Kidney (tissue), 14 donors: ENCODE results near the gene CLASP2. TPM values are rescaled to one million over a fixed set of nuclear protein-coding genes. Genes with fewer than 3 reads are reported as not detected.
"Not testable (repeated sequence)": the region's sequence is repeated elsewhere in the genome, so short reads cannot be mapped to it uniquely, and the experiment has no call there.

Experiments used
- DNase-seq, 5 donors: peaks; one replicate each; pipeline ENCODE4 v3.0.0-alpha.2; 2013 to 2020
- FAIRE-seq: peaks from 2 replicates; lab custom pipeline; 2012; peaks lifted over from hg19 to GRCh38; lab: Jason Lieb, UNC
- H3K27ac ChIP-seq, 2 donors: one replicate each; pipeline ENCODE4 v1.7.0; 2013; ENCODE audit warnings: low read depth in 2 of 2, low read length in 2 of 2, inconsistent platforms in 1 of 2
- H3K27me3 ChIP-seq: one replicate; pipeline ENCODE4 v1.7.1; 2013; ENCODE audit warnings: low read length, inconsistent platforms; ENCODE audit not compliant: control insufficient read depth, insufficient read depth
- H3K36me3 ChIP-seq, 3 donors: one replicate each; pipeline versions ENCODE4 v1.7.0 to v1.7.1; 2013; ENCODE audit warnings: low read length in 3 of 3, control low read depth in 1 of 3, inconsistent platforms in 1 of 3; ENCODE audit not compliant: insufficient read depth in 3 of 3, control insufficient read depth in 2 of 3
- H3K4me1 ChIP-seq, 3 donors: one replicate each; pipeline versions ENCODE4 v1.7.0 to v1.7.1; 2013; ENCODE audit warnings: low read length in 3 of 3, inconsistent platforms in 1 of 3, low read depth in 1 of 3; ENCODE audit not compliant: control insufficient read depth in 2 of 3, insufficient read depth in 2 of 3
- H3K4me3 ChIP-seq, 3 donors: one replicate each; pipeline versions ENCODE4 v1.7.0 to v1.8.1; 2013; ENCODE audit warnings: low read length in 3 of 3, control low read depth in 1 of 3, inconsistent platforms in 1 of 3
- H3K9ac ChIP-seq, 3 donors: one replicate each; pipeline versions ENCODE4 v1.7.0 to v1.7.1; 2013; ENCODE audit warnings: low read length in 3 of 3, control low read depth in 1 of 3, inconsistent platforms in 1 of 3
- H3K9me3 ChIP-seq, 3 donors: one replicate each; pipeline versions ENCODE4 v1.7.0 to v1.7.1; 2013; ENCODE audit warnings: low read length in 3 of 3, control low read depth in 1 of 3, inconsistent platforms in 1 of 3; ENCODE audit not compliant: control insufficient read depth in 2 of 3, insufficient read depth in 1 of 3
- intact Hi-C: fragments of 100-400 bp; cut with DNase I; formaldehyde crosslinking; loops from one replicate; pipeline ENCODE4 v1.11.1; 2022
- polyA plus RNA-seq: library from polyadenylated mRNA; stranded (reverse); fragments of 350-450 nt; fragmentation: Illumina TruSeq; extraction: RNeasy Lipid Tissue Mini Kit (QIAGEN cat#74804); gene quantifications from one replicate; pipeline ENCODE4 v1.2.3, GENCODE V29; 2014; ENCODE audit warnings: low read depth, low replicate concordance; ENCODE audit not compliant: insufficient read depth
- total RNA-seq: library from RNA; stranded (reverse); fragmentation: NEBNext Ultra II Directional; extraction: Animal tissue kit (Norgen Biotek cat#: 25700); gene quantifications from one replicate; pipeline ENCODE4 v1.2.1, GENCODE V29; 2021
- TF ChIP-seq, protein P1 (sequence below): IDR thresholded peaks from 3 replicates; pipeline ENCODE4 v1.5.1; 2012; ENCODE audit warnings: mild to moderate bottlenecking, moderate library complexity, borderline replicate concordance; ENCODE audit not compliant: insufficient read depth; ENCODE audit errors: extremely low read depth
- donor health status: control.
- donor health status: control.
- donor health status: control.
- donor health status: control.
- donor health status: control.
- donor health status: DM: yes; HTN: yes; CAD: no.
- donor health status: Normal renal cell carcinoma (clear cell type).

CLASP2 gene
- total and polyA plus RNA-seq, 2 donors from 2014 or later = 8.8 to 58.5 TPM

DNA sequence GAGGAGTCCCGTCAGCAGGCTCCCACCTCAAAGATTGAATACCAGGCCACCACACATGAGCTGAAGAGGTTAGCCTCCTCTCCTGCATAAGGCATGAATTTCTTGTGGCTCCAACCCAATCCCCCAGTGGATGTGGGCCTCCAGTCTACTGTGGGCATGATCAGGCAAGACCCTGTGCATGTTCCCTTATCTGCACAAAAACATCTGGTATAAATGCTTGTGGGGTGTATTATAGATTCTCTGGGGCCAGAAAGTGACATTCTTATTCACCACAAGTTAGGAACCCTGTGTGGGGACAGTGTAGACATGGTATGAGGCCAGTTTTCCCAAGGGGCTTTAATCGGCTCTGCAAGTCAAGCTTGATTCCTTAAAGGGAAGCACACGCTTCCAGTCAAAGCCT lies 259.6 kb downstream of the CLASP2 start:
- DNase-seq = no peak
- peaks cover 0 to 16% (median 0%) of the 10 kb centered on the region in 3 donors for H3K9me3 ChIP-seq
- intact Hi-C loops = no loop called here
- H3K4me1 ChIP-seq = no peaks in the 10 kb centered on the region
- no peak overlapping the region for H3K27ac ChIP-seq
- H3K9ac ChIP-seq = no peak overlapping the region
- FAIRE-seq = no peak
- H3K36me3 ChIP-seq = no peaks in the 10 kb centered on the region
- no peaks in the 10 kb centered on the region for H3K27me3 ChIP-seq
- no peak overlapping the region for H3K4me3 ChIP-seq
- TF ChIP-seq, protein P1, sequence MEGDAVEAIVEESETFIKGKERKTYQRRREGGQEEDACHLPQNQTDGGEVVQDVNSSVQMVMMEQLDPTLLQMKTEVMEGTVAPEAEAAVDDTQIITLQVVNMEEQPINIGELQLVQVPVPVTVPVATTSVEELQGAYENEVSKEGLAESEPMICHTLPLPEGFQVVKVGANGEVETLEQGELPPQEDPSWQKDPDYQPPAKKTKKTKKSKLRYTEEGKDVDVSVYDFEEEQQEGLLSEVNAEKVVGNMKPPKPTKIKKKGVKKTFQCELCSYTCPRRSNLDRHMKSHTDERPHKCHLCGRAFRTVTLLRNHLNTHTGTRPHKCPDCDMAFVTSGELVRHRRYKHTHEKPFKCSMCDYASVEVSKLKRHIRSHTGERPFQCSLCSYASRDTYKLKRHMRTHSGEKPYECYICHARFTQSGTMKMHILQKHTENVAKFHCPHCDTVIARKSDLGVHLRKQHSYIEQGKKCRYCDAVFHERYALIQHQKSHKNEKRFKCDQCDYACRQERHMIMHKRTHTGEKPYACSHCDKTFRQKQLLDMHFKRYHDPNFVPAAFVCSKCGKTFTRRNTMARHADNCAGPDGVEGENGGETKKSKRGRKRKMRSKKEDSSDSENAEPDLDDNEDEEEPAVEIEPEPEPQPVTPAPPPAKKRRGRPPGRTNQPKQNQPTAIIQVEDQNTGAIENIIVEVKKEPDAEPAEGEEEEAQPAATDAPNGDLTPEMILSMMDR = no peak

DNA sequence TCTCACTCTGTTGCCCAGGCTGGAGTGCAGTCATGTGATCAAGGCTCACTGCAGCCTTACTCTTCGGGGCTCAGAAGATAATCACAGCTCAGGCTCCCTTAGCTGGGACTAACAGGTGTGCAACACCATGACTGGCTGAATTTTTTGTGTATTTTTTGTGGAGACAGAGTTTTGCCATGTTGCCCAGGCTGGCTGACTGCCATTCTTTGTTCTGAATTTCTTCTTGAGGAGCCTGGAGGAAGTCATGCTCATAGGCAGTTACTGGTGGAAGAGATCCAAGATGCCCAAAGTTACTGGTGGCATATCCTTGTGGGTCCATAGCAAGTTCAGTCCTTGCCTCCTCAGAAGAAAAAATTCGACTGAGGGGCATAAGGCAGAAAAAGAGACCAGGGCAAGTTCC lies 261.3 kb downstream of the CLASP2 start:
- Histone ChIP-seq H3K27me3 (no peaks in the 10 kb centered on the region), H3K9ac (no peak overlapping the region), H3K36me3 (no peaks in the 10 kb centered on the region), H3K9me3 (peaks cover 0 to 16% (median 0%) of the 10 kb centered on the region in 3 donors), H3K4me3 (no peak overlapping the region), H3K27ac (no peak overlapping the region), H3K4me1 (no peaks in the 10 kb centered on the region)
- DNase-seq = no peak
- TF ChIP-seq, protein P1 = no peak
- intact Hi-C loops = no loop called here
- FAIRE-seq = no peak

DNA sequence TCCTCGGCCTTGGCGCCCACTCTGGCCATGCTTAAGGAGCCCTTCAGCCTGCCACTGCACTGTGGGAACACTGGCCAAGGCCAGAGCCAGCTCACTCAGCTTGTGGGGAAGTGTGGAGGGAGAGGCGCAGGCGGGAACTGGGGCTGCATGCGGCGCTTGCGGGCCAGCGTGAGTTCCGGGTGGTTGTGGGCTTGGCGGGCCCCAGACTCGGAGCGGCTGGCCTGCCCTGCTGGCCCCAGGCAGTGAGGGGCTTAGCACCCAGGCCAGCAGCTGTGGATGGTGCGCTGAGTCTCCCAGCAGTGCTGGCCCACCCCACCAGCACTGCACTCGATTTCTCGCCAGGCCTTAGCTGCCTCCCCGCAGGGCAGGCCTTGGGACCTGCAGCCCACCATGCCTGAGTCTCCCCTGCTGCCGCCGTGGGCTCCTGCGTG lies 264.7 kb downstream of the CLASP2 start:
- intact Hi-C loops = no loop called here
- no peaks in the 10 kb centered on the region for H3K27me3 ChIP-seq
- no peaks in the 10 kb centered on the region for H3K4me1 ChIP-seq
- FAIRE-seq (no peak), DNase-seq (no peak)
- H3K36me3 ChIP-seq = no peaks in the 10 kb centered on the region
- TF ChIP-seq, protein P1 = no peak
- no peak overlapping the region for H3K4me3 ChIP-seq
- no peak overlapping the region for H3K9ac ChIP-seq
- peaks cover 0 to 4% (median 0%) of the 10 kb centered on the region in 3 donors for H3K9me3 ChIP-seq
- H3K27ac ChIP-seq = no peak overlapping the region

DNA sequence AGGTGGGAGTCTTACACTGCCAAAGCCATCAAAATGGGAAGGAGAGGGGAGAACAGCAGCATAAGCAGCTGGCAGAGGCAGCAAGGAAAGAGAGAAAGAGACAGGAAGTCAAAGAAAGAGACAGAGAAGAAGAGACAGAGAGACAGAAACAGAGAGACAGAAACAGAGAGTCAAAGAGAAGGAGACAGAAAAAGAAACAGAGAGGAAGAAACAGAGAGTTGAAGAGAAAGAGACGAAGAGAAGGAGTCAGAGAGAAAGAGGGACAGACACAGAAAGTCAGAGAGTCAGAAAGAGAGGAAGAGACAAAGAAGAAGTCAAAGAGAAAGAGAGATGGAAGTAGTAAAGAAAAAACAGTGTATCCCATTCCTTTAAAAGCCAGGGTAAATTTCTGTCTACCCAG lies 266.1 kb downstream of the CLASP2 start:
- H3K9me3 ChIP-seq, H3K27me3 ChIP-seq, H3K27ac ChIP-seq, H3K4me3 ChIP-seq, H3K9ac ChIP-seq, FAIRE-seq, H3K36me3 ChIP-seq, intact Hi-C loops, DNase-seq, H3K4me1 ChIP-seq: not testable (repeated sequence)
